Keratinocyte (primary cell): ENCODE results near the gene PDX1. TPM values are rescaled to one million over a fixed set of nuclear protein-coding genes. Genes with fewer than 3 reads are reported as not detected.

Source experiments
- DNase-seq: peaks from one replicate; pipeline ENCODE4 v3.0.0-alpha.2; 2011; ENCODE audit warnings: low read depth, missing footprints, low spot score
- FAIRE-seq: peaks from 2 replicates; lab custom pipeline; 2011; peaks lifted over from hg19 to GRCh38; lab: Jason Lieb, UNC
- H2AFZ ChIP-seq: 2 replicates; pipeline ENCODE4 v1.6.0; 2012; ENCODE audit warnings: low read length, control low read depth, inconsistent platforms; ENCODE audit not compliant: control insufficient read depth
- H3K27ac ChIP-seq: 2 replicates; pipeline ENCODE4 v1.5.1; 2011; ENCODE audit warnings: low read length; ENCODE audit not compliant: control insufficient read depth, insufficient read depth
- H3K27me3 ChIP-seq: 3 replicates; pipeline ENCODE4 v1.6.0; 2011; ENCODE audit warnings: low read length; ENCODE audit not compliant: control insufficient read depth, insufficient read depth; ENCODE audit errors: extremely low read depth
- H3K36me3 ChIP-seq, 2 experiments: 2 replicates in 1 of 2; 3 replicates in 1 of 2; pipeline ENCODE4 v1.5.1; 2011; ENCODE audit warnings: low read length in 2 of 2, mild to moderate bottlenecking in 1 of 2; ENCODE audit not compliant: control insufficient read depth in 2 of 2, insufficient read depth in 2 of 2; ENCODE audit errors: extremely low read depth in 1 of 2
- H3K4me1 ChIP-seq: 3 replicates; pipeline ENCODE4 v1.5.1; 2011; ENCODE audit warnings: low read length; ENCODE audit not compliant: control insufficient read depth, insufficient read depth; ENCODE audit errors: extremely low read depth
- H3K4me2 ChIP-seq: 3 replicates; pipeline ENCODE4 v1.6.0; 2011; ENCODE audit warnings: low read depth, low read length; ENCODE audit not compliant: control insufficient read depth, insufficient read depth; ENCODE audit errors: extremely low read depth
- H3K4me3 ChIP-seq, 3 experiments: fragments of 200-600 bp in 1 of 3; sonication (generic) in 1 of 3; 2 replicates in 2 of 3; 3 replicates in 1 of 3; pipeline ENCODE4 v1.5.1; 2011 to 2016; ENCODE audit warnings: low read length in 3 of 3, mild to moderate bottlenecking in 3 of 3, control low read depth in 2 of 3, inconsistent platforms in 1 of 3, low read depth in 1 of 3, mixed read lengths in 1 of 3, mixed run types in 1 of 3, moderate library complexity in 1 of 3; ENCODE audit not compliant: control insufficient read depth in 2 of 3, insufficient read depth in 2 of 3; ENCODE audit errors: extremely low read depth in 1 of 3
- H3K79me2 ChIP-seq: 2 replicates; pipeline ENCODE4 v1.6.0; 2012; ENCODE audit warnings: low read length; ENCODE audit not compliant: control insufficient read depth, insufficient read depth
- H3K9ac ChIP-seq: 3 replicates; pipeline ENCODE4 v1.6.0; 2011; ENCODE audit warnings: low read length; ENCODE audit not compliant: control insufficient read depth, insufficient read depth; ENCODE audit errors: extremely low read depth
- H3K9me1 ChIP-seq: 3 replicates; pipeline ENCODE4 v1.6.0; 2011; ENCODE audit warnings: low read length; ENCODE audit not compliant: control insufficient read depth, insufficient read depth; ENCODE audit errors: extremely low read depth
- H3K9me3 ChIP-seq: 2 replicates; pipeline ENCODE4 v1.5.1; 2012; ENCODE audit warnings: low read depth, low read length; ENCODE audit not compliant: control insufficient read depth
- H4K20me1 ChIP-seq: 3 replicates; pipeline ENCODE4 v1.6.0; 2011; ENCODE audit warnings: low read length; ENCODE audit not compliant: control insufficient read depth, insufficient read depth; ENCODE audit errors: extremely low read depth
- EZH2 ChIP-seq: IDR thresholded peaks from one replicate; pipeline ENCODE4 v1.6.1; 2012; ENCODE audit warnings: inconsistent platforms, mild to moderate bottlenecking, low read length, moderate library complexity
- dilution Hi-C: fragments of 300-500 bp; cut with MboI; formaldehyde crosslinking; loops from one replicate; pipeline ENCODE4 v1.7.0; 2020; ENCODE audit warnings: low sequenced_read_pairs; ENCODE audit not compliant: extremely low pct_ligation_motif_present
- polyA plus RNA-seq, 5 experiments: library from polyadenylated mRNA; depleted of rRNA in 3 of 5; stranded (reverse) in 3 of 5; stranded (forward) in 1 of 5; unstranded in 1 of 5; fragments of >200 nt; gene quantifications; 1 replicate in 1 of 5; 2 replicates in 3 of 5; 3 replicates in 1 of 5; pipeline versions ENCODE4 v1.2.1 to v1.2.3, GENCODE V29; 2011 to 2012; ENCODE audit warnings: missing spikeins in 2 of 5, low read depth in 1 of 5, low replicate concordance in 1 of 5
- TF ChIP-seq, protein P1 (sequence below), 3 experiments: IDR thresholded peaks in 1 of 3; conservative IDR thresholded peaks in 1 of 3; optimal IDR thresholded peaks in 1 of 3; 2 replicates in 2 of 3; 3 replicates in 1 of 3; pipeline versions ENCODE3 to v1.5.1; 2011; ENCODE audit warnings: low read length in 3 of 3, mild to moderate bottlenecking in 3 of 3, moderate library complexity in 2 of 3, control low read depth in 1 of 3, inconsistent platforms in 1 of 3; ENCODE audit not compliant: insufficient read depth in 2 of 3; ENCODE audit errors: extremely low read depth in 1 of 3

The PDX1 gene
- polyA plus RNA-seq, 1 donor (not counting 4 experiments of a cell fraction or from before 2014, with no cell fraction given) = not detected

DNA sequence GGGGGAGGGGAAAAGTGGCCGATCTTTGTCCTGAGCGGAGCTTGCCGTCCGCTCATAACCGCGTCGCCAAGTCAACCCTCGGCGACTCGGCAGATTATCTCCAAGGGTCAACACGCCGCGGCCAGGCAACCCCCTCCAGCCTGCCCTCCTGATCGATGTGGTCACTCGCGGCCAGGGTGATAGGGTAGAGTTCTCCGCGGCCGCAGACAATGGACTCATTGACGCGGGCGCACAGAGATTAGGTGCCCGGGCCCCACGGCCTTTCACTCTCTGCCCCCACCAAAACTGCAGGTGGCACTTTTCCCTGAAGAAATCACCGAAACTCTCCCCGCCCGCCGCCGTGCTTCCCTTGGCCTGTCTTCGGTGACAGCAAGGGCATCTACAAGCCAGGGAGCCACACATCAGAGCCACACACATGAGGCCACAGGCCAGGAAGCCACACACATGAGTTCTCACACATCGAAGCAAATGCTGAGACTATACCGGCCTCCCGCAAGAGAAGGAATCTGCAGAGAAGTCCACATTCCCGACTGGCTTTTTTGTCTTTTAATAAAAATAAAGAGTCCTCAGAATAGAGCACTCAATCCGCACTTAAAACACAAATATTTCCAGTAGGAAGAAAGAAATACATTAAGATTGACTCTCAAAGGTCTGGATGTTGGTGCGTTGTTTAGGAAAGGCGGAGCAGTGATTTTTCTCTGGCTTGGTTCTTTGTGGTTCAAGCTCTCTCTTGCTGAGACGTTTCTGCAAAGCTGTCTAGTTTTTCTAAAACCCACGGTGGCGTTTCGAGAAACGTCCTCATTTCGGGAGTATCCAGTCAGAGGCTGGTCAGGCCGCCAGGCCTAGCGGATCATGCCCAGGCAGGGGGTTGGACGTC, 1.5 kb upstream of the PDX1 start:
- Histone ChIP-seq H3K4me2 (no peak overlapping the region), H3K27me3 (peaks cover 75% of the 10 kb centered on the region), H3K9ac (no peak overlapping the region), H2AFZ (no peak overlapping the region), H3K4me1 (peaks cover 2% of the 10 kb centered on the region), H3K79me2 (no peaks in the 10 kb centered on the region), H3K4me3 (no peak overlapping the region), H3K9me1 (no peaks in the 10 kb centered on the region), H3K36me3 (no peaks in the 10 kb centered on the region), H3K27ac (no peak overlapping the region), H4K20me1 (peaks cover 5% of the 10 kb centered on the region), H3K9me3 (peaks cover 7% of the 10 kb centered on the region)
- dilution Hi-C loops = no loop called here
- no peak for FAIRE-seq
- no peak for DNase-seq
- peak; percentile 51 for TF ChIP-seq EZH2
- TF ChIP-seq, protein P1, sequence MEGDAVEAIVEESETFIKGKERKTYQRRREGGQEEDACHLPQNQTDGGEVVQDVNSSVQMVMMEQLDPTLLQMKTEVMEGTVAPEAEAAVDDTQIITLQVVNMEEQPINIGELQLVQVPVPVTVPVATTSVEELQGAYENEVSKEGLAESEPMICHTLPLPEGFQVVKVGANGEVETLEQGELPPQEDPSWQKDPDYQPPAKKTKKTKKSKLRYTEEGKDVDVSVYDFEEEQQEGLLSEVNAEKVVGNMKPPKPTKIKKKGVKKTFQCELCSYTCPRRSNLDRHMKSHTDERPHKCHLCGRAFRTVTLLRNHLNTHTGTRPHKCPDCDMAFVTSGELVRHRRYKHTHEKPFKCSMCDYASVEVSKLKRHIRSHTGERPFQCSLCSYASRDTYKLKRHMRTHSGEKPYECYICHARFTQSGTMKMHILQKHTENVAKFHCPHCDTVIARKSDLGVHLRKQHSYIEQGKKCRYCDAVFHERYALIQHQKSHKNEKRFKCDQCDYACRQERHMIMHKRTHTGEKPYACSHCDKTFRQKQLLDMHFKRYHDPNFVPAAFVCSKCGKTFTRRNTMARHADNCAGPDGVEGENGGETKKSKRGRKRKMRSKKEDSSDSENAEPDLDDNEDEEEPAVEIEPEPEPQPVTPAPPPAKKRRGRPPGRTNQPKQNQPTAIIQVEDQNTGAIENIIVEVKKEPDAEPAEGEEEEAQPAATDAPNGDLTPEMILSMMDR (optimal IDR thresholded peaks at IDR 0.05 in 1 of 3, IDR thresholded peaks at IDR 0.05 in 1 of 3, conservative IDR thresholded peaks at IDR 0.05 in 1 of 3; ENCODE audit: extremely low read depth in 1 of 3, insufficient read depth in 2 of 3, low read length in 3 of 3) = no peak

DNA sequence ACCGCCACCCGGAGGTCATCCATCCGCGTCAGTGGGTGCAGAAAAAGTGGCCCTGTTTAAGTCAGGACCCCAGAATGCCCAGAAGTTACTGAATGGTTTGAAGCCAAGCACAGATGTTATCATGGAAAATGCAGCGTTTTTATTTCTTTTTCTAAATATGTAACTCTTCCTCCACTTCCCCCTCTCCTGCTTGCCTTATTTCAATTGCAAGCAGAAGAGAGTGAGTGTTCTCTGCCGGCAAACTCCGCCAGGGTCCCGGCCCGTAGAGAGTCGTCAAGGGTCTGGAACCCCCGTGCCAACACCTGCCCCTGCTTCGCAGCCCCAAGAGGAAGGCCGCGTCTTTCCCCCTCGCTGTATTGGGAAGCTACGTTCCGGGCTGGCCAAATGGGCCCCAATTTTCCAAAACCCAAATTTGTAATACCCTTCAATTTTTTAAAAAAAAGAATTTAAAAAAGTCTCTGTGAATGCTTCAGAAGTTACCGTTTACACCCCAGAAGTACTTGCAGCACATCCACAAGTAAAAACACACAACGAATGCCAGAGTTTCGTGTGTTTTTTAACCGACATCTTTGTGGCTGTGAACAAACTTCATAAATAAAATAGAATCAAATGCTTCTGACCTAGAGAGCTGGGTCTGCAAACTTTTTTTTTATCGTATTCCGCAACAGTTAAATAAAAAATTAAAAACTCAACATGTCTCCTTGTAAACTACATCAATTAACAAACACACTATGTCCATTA, 712 bp upstream of the PDX1 start:
- Histone ChIP-seq H2AFZ (no peak overlapping the region), H3K27ac (no peak overlapping the region), H3K79me2 (no peaks in the 10 kb centered on the region), H3K9me1 (no peaks in the 10 kb centered on the region), H3K9ac (no peak overlapping the region), H4K20me1 (peaks cover 5% of the 10 kb centered on the region), H3K4me2 (no peak overlapping the region), H3K9me3 (peaks cover 7% of the 10 kb centered on the region), H3K27me3 (peaks cover 83% of the 10 kb centered on the region), H3K4me1 (peaks cover 2% of the 10 kb centered on the region), H3K36me3 (no peaks in the 10 kb centered on the region), H3K4me3 (no peak overlapping the region)
- dilution Hi-C loops = no loop called here
- no peak for DNase-seq
- no peak for TF ChIP-seq EZH2
- TF ChIP-seq, protein P1 (optimal IDR thresholded peaks at IDR 0.05 in 1 of 3, IDR thresholded peaks at IDR 0.05 in 1 of 3, conservative IDR thresholded peaks at IDR 0.05 in 1 of 3; ENCODE audit: extremely low read depth in 1 of 3, insufficient read depth in 2 of 3, low read length in 3 of 3) = no peak
- FAIRE-seq = no peak
